LHCN-M2 (cell line): ENCODE data around the gene MCFD2. TPM values are rescaled to one million over a fixed set of nuclear protein-coding genes. Genes with fewer than 3 reads are reported as not detected.

Experiments used
- DNase-seq: peaks from one replicate; pipeline ENCODE4 v3.0.0-alpha.2; 2012; ENCODE audit warnings: low read depth
- polyA plus RNA-seq: library from polyadenylated mRNA; unstranded; fragments of >200 nt; gene quantifications from one replicate; pipeline ENCODE4 v1.2.1, GENCODE V29; 2012; ENCODE audit warnings: missing spikeins
- total RNA-seq: library from RNA; depleted of rRNA; stranded (reverse); fragments of >200 nt; gene quantifications from 2 replicates; pipeline ENCODE4 v1.2.3, GENCODE V29; 2014; rRNA removed

The MCFD2 gene
- 219 and 228 TPM in 2 replicates for total RNA-seq
- 85.9 TPM for polyA plus RNA-seq

DNA sequence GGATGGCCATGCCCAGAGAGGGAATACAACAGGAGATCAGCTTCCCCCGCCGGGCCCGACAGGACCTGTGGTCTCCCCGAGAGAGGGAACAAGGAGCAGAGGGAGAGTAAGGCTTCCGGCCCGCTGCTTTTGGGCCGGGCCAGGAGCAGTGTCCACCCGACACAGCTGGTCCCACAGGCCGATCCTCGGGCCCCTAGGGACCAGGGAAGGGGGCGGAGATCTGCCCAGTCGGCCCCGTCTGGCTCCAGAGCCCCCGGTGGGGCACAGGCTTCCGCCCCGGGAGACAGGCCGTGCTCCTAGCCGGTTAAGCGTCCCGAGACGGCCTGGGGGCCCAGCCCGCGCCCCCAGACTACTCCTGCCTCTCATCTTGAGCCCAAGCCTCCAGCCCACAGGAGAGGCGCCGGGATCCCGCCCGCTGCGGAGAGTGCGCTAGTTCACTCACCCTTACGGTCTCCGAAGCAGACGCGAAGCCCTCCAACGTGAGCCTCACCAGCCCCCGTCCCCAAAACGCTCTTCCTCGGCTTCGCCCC is at the start of gene MCFD2:
Gene MCFD2 (minus strand): TSS at position 526 of the 530 bp plus-strand sequence. CDS start 6,635 bp downstream, outside the sequence.
- DNase-seq: peak; percentile 52

DNA sequence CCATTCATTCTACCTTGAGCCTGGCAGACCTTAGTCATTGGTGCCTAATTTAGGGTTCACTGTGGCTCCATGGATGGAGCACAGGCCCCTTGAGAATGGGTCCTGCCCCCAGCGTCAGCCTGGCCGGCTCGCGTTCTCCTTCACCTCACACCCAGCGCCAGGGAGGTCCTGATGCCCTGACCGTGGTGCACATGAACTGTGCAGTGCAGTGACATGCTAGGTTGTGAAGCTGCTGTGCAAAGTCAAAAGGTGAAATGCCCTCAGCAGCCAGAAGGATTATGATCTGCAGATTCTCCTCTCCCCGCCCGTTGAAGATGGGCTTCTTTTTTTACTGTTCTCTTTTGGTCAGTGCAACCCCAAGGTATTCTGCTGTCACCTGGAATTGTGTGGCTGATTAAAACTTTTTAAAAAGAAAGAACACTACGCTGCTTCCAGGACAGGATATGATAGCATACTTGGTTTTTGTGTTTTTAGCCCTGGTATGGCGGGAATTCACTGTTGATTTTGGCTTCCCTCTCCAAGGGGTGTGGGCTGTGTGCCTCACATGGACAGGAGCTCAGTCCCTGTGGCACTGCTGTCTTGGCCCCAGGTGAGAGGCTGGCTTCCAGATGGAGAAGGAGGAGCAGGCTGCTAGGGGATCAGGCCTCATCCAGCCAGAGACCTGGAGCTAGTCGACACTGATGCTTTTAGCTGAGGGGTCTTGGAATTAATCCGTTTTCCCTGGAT is 49.4 kb upstream of the MCFD2 start:
- DNase-seq: no peak

DNA sequence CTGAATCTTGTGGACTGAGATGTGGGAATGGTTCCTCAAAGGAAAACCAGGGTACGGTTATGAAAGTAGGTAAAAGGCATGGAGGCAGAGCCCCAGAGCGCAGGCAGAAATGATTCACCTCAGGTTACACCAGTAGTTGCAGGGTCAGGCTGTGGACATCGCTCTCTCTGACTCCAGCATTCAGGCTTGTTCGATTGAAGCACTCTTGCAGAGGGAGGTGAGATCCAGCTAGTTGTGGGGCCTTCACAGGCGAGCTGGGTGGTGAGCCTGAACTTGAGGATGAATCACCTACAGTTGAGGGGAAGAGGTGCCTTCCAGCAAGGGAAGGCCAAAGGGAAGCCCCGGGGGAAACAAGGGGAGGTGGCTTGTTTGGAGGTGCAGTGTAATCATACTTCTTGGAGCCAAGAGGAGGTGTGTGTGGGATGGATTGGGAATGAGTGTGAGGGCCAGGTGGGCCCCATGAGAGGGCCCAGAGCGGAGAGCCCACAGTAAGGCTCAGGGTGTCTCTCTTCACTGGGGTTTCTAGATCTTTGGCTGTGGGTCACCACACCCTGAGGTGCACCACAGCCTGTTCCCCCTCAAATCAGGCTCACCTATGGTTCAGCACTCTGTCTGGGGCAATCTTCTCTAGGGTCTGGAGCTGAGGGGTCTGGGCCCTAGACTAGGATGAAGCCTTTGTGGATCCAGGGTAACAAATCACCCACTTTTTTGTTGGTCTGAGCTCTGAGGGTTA is 48.5 kb upstream of the MCFD2 start:
- DNase-seq: no peak

DNA sequence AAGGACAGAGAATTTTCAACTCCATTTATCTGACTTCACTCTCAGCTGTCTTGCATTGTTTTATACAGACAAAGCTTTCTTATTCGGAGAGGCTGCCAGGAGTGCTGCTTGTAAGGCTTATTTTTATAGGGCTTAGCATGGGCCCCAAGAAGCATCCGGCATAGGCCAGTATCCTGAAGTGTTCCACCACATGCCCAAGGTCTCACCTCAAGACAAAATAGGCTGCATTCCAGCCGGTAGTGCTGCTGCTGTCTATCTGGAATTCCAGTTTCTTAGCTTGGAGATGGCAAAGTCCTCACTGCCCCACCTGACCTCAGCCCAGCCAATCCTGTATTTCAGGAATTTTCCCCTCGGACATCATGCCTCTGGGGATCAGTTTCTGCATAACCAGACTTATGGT is 47.6 kb upstream of the MCFD2 start:
- no peak for DNase-seq

DNA sequence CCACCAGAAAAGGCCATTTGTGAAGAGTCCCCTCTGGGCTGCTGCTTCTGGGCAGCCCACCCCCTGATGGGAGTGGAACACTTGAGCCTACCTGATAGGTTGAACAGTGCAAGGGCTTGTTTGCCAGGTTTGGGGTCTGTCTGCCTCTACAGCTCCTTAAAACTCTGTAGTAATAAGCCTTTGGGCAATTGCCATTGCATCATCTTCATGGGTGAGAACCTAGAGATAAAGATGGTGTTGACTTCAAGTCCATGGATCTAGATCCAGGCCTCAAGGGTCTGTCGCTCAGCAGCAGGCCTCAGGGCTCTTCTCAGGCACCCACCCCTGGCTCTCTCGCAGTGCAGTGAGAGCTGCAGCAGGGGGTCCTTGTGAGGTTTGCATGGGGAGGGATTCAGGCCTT is 47.1 kb upstream of the MCFD2 start:
- no peak for DNase-seq

DNA sequence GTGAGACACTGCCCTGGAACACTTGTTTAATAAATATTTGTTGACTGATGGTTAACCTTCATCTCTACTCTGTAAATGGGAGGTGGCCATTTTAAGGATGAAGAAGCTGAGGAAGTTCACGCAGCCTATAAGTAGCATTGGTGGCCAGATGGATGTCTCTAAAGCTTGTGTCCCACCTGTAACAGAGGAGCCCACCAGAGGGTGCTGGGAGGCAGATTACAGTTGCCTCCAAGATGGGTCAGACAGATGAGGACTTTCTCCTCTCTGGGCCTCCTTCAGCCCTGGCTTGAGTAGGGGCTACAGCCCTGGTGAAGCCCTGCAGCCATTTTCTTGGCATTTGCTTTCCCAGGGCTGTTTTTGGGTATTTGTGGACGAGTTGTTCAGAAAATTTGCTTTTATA is 45.0 kb upstream of the MCFD2 start:
- no peak for DNase-seq

DNA sequence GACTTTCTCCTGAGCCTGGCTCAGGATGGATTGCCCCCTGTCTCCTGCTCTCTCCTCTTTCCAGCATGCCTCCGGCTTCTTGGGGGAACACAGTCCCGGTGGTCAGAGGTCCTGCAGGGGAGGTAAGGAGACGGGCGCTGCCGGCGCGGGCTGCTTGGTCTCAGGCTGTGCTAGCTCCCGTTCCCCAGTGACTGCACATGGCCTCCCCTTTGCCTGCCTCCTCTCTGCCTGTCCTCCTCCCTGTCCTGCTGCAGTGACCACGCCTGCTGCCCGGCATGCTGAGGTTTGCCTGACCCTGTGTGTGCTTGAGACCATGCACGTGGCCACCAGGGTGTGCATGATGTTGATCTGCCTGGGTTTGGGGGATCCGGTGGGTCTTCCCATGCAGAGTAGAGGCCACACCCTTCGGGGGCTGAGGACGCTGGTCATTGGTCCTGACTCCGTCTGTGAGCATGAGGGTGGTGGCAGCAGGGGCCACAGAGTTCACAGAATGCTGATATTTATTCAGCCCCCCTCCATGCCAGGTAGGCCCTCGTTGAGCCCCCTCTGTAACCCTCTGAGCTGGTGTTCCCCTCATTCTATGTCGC is 42.9 kb upstream of the MCFD2 start:
- no peak for DNase-seq

DNA sequence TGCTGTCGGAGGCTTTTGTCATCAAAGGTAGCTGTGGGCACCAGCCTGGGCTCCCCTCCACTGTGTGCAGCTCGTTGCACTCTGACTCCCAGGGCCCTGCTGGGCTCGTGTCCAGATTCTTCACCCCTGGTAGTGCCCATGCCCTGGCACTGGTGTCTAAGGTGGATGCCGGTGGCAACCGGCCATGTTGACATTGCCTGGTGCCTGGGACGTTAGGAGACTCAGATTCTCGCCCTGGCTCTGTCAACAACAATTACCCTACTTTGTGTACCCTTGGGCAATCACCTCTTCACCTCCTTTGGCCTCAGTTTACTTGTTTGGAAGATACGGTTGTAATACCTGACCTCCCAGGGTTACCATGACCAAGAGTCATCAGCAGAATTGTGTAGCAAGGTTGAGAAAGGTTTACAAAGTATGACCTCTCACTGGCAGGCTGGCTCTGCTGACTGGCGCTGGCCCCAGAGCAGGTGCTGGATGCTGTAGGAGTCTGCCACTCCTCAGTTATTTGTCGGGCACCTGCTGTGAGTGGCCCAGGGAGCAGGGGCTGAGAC is 41.5 kb upstream of the MCFD2 start:
- DNase-seq: no peak

DNA sequence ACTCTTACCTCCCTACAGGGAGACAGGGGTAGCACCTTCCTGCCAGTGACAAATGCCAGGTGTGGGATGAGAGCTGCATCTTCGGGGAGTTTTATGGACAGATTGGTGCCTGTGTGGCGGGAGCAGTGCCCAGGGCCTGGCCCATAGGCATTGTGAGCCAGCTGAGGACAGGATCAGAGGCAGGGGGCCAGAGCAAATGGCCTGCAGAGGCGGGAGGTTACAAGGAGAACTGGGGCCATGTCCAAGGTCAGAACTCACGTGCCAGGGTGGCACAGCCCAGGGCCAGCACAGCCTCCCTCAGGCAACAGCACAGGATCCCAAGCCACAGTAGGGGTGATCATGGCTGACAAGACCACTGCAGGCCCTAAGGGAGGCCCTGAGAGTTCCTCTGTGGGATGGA is 40.2 kb upstream of the MCFD2 start:
- no peak for DNase-seq

DNA sequence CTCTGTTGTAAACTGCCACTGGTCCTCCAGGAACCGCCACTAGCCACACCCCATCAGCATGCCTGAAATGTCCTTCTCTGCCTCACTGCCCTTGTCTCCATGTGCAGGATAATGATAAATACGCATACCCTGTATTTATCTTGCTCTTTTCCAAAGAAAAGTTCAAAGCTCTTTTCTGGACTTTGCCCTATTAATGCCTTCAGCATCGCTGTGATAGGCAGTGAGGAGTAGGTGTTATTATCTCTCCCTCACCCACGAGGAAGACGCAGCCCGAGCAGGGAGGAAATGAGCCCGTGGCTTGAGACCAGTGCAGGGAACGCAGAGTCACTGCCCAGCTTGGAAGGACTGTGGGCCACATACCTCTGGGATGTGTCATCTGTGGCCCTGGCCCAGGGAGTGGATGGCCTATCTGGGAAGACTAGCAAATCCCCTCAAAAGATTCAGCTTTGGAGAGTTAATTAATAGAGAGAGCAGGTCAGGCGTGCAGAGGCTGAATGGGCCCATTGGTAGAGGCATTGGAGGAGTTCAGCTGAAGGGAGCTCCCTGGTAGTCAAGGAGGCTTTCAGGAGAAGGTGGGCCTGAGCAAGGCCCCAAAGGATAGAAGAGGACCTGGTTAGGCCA is 39.5 kb upstream of the MCFD2 start:
- peak; percentile 91 for DNase-seq

DNA sequence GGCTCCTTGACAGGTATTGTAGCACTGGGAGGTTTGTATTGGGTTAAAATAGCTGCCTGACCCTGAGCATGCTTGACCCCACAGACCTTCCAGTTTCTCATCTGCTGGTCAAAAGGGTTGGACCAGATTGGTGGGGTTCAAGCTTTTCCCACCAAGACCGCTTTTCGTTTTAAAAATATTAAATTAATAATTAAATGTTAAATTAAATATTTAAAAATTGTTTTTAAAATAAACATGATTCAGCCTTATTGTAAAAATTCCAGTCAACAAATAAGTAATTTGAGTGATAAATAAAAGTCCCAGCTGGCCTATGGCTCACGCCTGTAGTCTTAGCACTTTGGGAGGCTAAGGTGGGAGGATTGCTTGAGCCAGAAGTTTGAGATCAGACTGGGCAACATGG is 36.6 kb upstream of the MCFD2 start:
- DNase-seq: no peak

DNA sequence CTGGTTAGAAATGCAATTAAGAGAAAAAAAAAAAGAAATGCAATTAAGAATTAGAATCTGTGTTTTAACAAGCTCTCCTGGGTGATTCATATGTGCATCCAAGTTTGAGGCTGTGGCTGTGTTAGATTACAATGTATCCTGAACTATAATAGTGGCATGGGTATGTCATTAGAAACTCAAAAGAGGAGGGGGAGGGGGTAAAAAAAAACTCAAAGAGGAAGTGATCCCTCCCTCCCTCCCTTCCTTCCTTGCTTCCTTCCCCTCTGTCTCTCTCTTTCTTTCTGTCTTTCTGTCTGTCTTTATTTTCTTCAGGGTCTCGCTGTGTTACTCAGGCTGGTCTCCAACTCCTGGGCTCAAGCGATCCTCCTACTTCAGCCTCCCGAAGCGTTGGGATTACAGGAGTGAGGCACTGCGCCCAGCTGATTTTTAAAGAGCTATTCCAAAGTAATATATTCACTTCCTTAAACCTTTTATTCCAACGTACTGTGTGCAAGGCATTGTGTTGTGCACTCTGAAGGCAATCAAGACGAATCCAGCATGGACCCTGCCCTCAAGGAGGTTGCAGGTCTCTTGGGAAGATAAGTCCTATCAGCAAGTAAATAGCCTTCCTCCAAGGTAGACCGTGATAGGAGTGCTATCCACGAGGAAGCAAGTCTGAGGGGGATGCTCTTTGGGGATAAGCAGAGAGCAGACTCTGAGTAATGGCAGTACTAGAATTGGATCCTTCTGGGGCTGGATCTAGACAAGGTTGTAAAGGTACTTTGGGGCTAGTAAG is 35.9 kb upstream of the MCFD2 start:
- no peak for DNase-seq

DNA sequence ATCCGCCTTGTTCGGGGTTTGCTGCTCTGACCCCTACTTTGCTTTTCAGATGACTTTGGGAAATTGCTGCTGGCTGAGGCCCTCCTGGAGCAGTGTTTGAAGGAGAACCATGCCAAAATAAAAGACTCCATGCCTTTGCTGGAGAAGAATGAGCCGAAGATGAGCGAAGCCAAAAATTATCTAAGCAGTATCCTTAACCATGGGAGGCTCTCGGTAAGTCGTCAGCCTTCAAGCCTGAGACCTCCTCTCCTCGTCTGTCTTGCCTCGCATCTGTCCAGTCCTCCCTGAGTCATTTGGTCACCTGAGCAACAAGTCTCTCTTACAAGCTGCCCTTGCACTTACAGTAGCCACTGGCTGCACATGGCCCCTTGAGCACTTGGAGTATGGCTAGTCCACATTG is 34.7 kb upstream of the MCFD2 start:
- DNase-seq: peak; percentile 12

DNA sequence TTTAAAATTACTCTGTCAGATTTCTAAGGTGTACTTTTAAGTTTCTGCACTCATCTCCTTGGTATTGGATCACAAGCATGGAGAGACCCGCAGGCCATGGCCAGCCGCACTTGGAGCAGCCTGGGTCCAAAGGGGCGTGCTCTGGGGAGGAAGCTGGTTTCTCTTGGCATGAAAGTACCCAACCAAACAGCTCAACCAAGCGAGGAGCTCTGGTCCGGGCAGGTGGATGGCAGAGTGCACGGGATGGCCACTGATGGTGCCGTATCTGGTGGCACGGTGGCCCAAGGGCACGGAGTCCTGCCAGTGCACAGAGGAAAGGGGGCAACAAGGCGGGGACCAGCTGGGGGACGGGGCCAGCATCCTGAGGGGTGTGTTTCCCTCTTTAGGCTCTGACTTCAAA is 32.2 kb upstream of the MCFD2 start:
- no peak for DNase-seq

DNA sequence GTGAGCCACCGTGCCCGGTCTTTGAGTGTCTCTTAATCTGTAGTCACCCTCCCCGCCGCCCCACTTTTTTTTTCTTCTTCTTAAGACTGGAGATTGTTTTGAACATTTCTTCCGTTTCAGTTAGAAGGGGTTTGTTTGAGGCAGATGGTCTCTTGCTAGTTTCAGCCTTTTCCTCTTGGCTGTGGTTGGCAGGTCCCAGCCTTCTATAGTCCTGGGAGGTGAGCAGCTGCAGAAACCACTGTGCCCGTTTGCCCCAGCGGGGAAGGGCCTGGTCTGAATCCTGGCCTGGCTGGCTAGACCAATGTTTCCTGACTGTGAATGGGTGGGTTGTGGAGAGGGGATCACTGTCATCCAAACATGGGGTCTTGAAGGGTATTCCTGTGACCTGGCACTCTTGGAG is 30.1 kb upstream of the MCFD2 start:
- DNase-seq: no peak

DNA sequence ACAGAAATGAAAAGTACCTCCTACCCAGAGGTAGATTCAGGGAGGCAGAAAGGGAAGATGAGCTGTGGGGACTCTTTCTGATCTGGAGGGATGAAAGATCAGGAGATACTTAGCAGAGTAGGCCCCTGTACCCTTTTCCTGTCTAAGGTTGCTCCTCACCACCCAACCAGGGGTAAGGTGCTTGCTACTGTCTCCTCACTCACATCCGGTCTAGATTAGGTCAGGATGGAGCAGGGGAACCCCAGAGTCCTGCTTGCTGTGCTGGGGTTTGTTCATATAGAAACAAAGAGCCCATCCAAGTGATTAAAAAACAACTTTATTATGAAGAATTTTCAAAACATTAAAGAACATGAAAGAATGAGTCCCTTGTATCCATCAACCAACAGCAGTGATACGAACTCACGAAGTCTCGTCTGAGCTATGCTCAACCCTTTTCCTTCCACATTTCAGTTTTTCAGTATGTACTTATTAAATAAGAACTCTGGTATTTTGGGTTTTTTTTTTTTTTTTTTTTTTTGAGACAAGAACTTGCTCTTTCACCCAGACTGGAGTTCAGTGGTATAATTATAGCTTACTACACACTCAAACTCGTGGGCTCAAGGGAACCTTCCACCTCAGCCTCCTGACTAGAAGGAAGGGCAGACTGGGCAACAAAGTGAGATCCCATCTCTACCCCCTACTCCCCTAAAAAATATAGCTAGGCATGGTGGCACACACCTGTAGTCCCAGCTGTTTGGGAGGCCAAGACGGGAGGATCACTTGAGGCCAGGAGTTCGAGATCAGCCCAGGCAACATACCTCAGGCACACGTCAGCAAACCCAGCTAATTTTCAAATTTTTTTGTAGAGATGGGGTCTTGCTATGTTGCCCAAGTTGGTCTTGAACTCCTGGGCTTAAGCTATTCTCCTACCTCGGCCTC is 28.5 kb upstream of the MCFD2 start:
- no peak for DNase-seq

DNA sequence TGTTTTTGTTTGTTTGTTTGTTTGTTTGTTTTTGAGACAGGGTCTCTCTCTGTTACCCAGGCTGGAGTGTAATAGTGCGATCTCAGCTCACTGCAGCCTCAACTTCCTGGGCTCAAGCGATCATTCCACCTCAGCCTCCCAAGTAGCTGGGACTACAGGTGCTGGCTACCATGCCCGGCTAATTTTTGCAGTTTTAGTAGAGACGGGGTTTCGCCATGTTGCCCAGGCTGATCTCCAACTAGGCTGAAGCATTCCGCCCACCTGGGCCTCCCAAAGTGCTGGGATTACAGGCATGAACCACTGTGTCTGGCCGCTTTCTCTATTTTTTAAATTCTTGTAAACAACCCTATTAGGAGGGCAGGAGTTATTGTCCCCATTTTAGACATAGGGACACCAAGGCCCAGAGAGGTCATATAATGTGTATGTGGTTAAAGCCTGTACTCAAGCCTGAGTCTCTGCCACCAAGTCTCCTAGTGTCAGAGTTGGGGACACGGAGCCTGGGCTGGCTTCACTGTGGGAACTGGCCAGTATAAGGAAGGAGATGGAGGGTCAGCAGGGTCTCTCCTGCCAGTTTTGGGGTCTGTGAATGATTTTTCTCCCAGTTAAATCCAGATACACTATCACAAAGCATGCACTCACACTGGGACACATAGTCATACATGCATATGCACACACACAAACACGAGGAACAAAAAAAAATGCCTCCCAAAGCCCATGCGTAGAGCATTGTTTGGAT is 27.5 kb upstream of the MCFD2 start:
- DNase-seq: no peak

DNA sequence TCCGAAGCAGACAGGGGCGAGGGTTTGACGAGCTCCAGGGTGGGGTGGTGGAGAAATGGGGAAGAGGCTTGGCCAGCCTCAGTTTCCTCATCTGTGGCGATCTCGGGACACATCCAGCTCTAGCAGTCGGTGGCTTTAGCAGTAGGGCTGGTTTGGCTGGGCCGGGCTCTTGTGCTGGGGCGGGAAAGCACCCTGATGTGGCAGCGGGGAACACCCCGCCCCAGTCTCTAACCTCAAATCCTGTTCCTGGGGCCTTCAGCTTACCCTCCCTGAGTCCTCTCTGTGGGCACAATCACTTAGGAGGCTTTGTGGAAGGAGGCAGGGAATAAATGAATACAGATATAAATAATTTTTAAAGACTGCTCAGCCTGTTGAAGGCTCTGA is 26.5 kb upstream of the MCFD2 start:
- DNase-seq: peak; percentile 32
